DND-41 (cell line): ENCODE data around the gene KCNA10.

ENCODE experiments used
- EZH2 ChIP-seq: IDR thresholded peaks from 3 replicates; pipeline ENCODE4 v1.6.1; 2012; ENCODE audit warnings: borderline replicate concordance, low read depth, mild to moderate bottlenecking, moderate library complexity, low read length, inconsistent platforms; ENCODE audit not compliant: severe bottlenecking
- TF ChIP-seq, protein P1 (sequence below): IDR thresholded peaks from 2 replicates; pipeline ENCODE4 v1.5.1; 2012; ENCODE audit warnings: borderline replicate concordance, low read length, moderate library complexity, mild to moderate bottlenecking; ENCODE audit not compliant: poor library complexity, severe bottlenecking; ENCODE audit errors: extremely low read depth

DNA sequence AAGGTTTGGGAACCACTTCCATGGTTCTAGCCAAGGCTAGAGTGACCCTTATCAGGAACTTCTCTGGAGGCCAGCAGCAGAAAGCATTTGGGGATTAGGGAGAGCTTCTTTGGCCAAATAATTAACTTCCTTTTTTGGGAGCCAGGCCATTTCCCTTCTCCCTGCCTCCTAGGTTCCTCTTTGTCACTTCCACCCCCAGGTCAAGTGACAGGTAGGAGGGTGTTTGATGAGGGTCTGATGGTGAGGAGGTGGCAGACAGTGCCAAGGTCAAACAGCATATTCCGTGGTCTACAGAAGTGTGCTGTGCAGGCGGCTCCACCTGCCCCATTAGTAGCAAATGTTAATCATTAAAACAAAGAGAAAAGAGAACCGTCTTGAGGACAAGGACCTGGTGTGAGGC is 1.9 kb upstream of the KCNA10 start:
- TF ChIP-seq, protein P1, sequence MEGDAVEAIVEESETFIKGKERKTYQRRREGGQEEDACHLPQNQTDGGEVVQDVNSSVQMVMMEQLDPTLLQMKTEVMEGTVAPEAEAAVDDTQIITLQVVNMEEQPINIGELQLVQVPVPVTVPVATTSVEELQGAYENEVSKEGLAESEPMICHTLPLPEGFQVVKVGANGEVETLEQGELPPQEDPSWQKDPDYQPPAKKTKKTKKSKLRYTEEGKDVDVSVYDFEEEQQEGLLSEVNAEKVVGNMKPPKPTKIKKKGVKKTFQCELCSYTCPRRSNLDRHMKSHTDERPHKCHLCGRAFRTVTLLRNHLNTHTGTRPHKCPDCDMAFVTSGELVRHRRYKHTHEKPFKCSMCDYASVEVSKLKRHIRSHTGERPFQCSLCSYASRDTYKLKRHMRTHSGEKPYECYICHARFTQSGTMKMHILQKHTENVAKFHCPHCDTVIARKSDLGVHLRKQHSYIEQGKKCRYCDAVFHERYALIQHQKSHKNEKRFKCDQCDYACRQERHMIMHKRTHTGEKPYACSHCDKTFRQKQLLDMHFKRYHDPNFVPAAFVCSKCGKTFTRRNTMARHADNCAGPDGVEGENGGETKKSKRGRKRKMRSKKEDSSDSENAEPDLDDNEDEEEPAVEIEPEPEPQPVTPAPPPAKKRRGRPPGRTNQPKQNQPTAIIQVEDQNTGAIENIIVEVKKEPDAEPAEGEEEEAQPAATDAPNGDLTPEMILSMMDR = no peak
- TF ChIP-seq EZH2 = no peak
